Measurements from ENCODE around the gene NPAS2.

NPAS2 gene

DNA sequence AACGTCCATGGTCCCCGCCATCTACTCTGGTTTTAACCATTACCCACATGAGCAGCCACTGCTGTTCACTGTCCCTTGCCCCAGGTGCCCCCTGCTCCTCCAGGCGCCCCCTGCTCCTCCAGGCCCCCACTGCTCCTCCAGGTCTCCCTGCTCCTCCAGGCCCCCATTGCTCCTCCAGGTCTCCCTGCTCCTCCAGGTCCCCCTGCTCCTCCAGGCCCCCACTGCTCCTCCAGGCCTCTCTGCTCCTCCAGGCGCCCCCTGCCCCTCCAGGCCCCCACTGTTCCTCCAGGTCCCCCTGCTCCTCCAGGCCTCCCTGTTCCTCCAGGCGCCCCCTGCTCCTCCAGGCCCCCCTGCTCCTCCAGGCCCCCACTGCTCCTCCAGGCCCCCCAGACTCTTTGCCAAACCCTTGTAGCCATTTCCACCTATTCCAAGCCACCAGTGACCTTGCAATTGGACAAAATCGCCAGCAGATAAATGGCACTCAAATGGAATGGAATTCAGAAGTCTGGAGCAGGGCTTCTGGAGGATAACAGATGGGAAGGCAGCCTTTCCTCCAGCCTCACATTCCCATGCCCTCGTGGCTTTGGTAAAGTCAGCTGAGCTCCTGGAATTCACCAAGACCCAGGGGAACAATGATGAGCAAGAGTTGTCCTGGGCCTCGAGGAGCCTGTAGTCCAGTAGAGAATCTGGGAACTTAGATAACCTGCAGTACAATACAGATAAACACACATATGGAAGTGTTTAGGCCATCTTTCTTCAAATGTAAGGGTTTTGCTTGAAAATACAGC lies 168.9 kb downstream of the NPAS2 start:
- no peak overlapping the region for H2AFZ ChIP-seq (ENCODE audit: low read length)
- H4K20me1 ChIP-seq (ENCODE audit: insufficient read depth, low read length, poor library complexity, severe bottlenecking), result no peaks in the 10 kb centered on the region
- H3K36me3 ChIP-seq (ENCODE audit: insufficient read depth, low read length), result no peaks in the 10 kb centered on the region
- no peak overlapping the region for H3K9ac ChIP-seq (ENCODE audit: low read depth, low read length, poor library complexity, severe bottlenecking)
- H3K9me2 ChIP-seq (replicated peaks; ENCODE audit: low read depth, low read length), result no peaks in the 10 kb centered on the region
- no peaks in the 10 kb centered on the region for H3K27me3 ChIP-seq (ENCODE audit: insufficient read depth, low read length, poor library complexity, severe bottlenecking)
- H3K79me2 ChIP-seq (ENCODE audit: insufficient read depth, low read length), result no peaks in the 10 kb centered on the region
- no peaks in the 10 kb centered on the region for H3F3A ChIP-seq (ENCODE audit: low read depth)
- no peaks in the 10 kb centered on the region for H3K4me1 ChIP-seq (ENCODE audit: insufficient read depth, low read length, poor library complexity, severe bottlenecking)
- TF ChIP-seq EZH2phosphoT487 (IDR thresholded peaks at IDR 0.05; ENCODE audit: borderline replicate concordance), result no peak
- TF ChIP-seq CTCF (conservative IDR thresholded peaks at IDR 0.05; ENCODE audit: low read length), result no peak
- no peak overlapping the region for H3K4me3 ChIP-seq (ENCODE audit: low read length, poor library complexity, severe bottlenecking)
- H3K4me2 ChIP-seq (ENCODE audit: low read depth, low read length, poor library complexity, severe bottlenecking), result no peak overlapping the region
- H3K9me3 ChIP-seq (ENCODE audit: insufficient read depth, low read depth, low read length), result no peaks in the 10 kb centered on the region

DNA sequence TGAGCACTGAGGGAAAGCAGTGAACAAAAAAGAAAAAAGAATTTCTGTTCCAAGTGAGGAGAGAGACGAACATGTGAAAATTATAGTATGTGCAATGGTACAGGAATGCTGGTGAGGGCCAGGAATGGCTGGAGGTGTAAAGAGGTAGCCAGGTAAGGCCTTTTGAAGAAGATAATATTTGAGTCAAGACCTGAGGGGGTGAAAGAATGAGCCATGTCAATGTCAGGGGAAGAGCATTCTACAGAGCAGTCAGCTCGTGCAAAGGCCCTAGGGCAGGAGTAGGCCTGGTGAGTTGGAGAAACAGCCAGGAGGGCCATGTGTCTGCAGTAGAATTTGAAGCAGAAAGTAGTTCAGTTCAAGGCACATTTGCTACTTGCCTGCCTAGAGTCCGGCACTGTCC lies 169.7 kb downstream of the NPAS2 start:
- H2AFZ ChIP-seq (ENCODE audit: low read length), result no peak overlapping the region
- no peak for TF ChIP-seq EZH2phosphoT487 (IDR thresholded peaks at IDR 0.05; ENCODE audit: borderline replicate concordance)
- H3K4me1 ChIP-seq (ENCODE audit: insufficient read depth, low read length, poor library complexity, severe bottlenecking), result no peaks in the 10 kb centered on the region
- H3K4me3 ChIP-seq (ENCODE audit: low read length, poor library complexity, severe bottlenecking), result no peak overlapping the region
- H3K27me3 ChIP-seq (ENCODE audit: insufficient read depth, low read length, poor library complexity, severe bottlenecking), result no peaks in the 10 kb centered on the region
- H3K9me3 ChIP-seq (ENCODE audit: insufficient read depth, low read depth, low read length), result no peaks in the 10 kb centered on the region
- H4K20me1 ChIP-seq (ENCODE audit: insufficient read depth, low read length, poor library complexity, severe bottlenecking), result no peaks in the 10 kb centered on the region
- H3F3A ChIP-seq (ENCODE audit: low read depth), result no peaks in the 10 kb centered on the region
- H3K9me2 ChIP-seq (replicated peaks; ENCODE audit: low read depth, low read length), result no peaks in the 10 kb centered on the region
- H3K4me2 ChIP-seq (ENCODE audit: low read depth, low read length, poor library complexity, severe bottlenecking), result no peak overlapping the region
- H3K9ac ChIP-seq (ENCODE audit: low read depth, low read length, poor library complexity, severe bottlenecking), result no peak overlapping the region
- H3K36me3 ChIP-seq (ENCODE audit: insufficient read depth, low read length), result no peaks in the 10 kb centered on the region
- H3K79me2 ChIP-seq (ENCODE audit: insufficient read depth, low read length), result no peaks in the 10 kb centered on the region

- Histone ChIP-seq H3K4me1 (ENCODE audit: insufficient read depth, low read length, poor library complexity, severe bottlenecking) (no peaks in the 10 kb centered on the region), H3K36me3 (ENCODE audit: insufficient read depth, low read length) (no peaks in the 10 kb centered on the region), H3K79me2 (ENCODE audit: insufficient read depth, low read length) (no peaks in the 10 kb centered on the region), H3K9me2 (replicated peaks; ENCODE audit: low read depth, low read length) (no peaks in the 10 kb centered on the region), H2AFZ (ENCODE audit: low read length) (no peak overlapping the region), H4K20me1 (ENCODE audit: insufficient read depth, low read length, poor library complexity, severe bottlenecking) (no peaks in the 10 kb centered on the region), H3F3A (ENCODE audit: low read depth) (no peaks in the 10 kb centered on the region), H3K27me3 (ENCODE audit: insufficient read depth, low read length, poor library complexity, severe bottlenecking) (no peaks in the 10 kb centered on the region), H3K4me3 (ENCODE audit: low read length, poor library complexity, severe bottlenecking) (no peak overlapping the region), H3K4me2 (ENCODE audit: low read depth, low read length, poor library complexity, severe bottlenecking) (no peak overlapping the region), H3K9me3 (ENCODE audit: insufficient read depth, low read depth, low read length) (no peaks in the 10 kb centered on the region), H3K9ac (ENCODE audit: low read depth, low read length, poor library complexity, severe bottlenecking) (no peak overlapping the region)
- TF ChIP-seq EZH2phosphoT487 (IDR thresholded peaks at IDR 0.05; ENCODE audit: borderline replicate concordance) (no peak), CTCF (conservative IDR thresholded peaks at IDR 0.05; ENCODE audit: low read length) (no peak)
Measured at GRCh38 chr2:100990166-100990565, 170.2 kb downstream of the NPAS2 start.

Measured in Loucy (cell line).